Thoracic aorta (tissue), 2 donors: ENCODE data around the gene OSBP2. TPM values are rescaled to one million over a fixed set of nuclear protein-coding genes. Genes with fewer than 3 reads are reported as not detected.

Experiments used
- ATAC-seq: fragments of 150-250 bp; one replicate; pipeline ENCODE4 v1.8.0; 2017; ENCODE audit warnings: low read depth; ENCODE audit not compliant: insufficient number of reproducible peaks, low FRiP score
- DNase-seq: peaks from one replicate; pipeline ENCODE4 v3.0.0-alpha.2; 2020; ENCODE audit warnings: low spot score
- H3K27ac ChIP-seq, 2 donors: fragments of 200-600 bp; sonication (generic); 1 replicate in 1 of 2; 2 replicates in 1 of 2; pipeline ENCODE4 v1.5.1; 2016; ENCODE audit warnings: mild to moderate bottlenecking in 2 of 2, moderate library complexity in 2 of 2
- H3K27me3 ChIP-seq: fragments of 200-600 bp; sonication (generic); replicated peaks from 2 replicates; pipeline ENCODE4 v1.6.0; 2016; ENCODE audit warnings: mild to moderate bottlenecking; ENCODE audit not compliant: insufficient read depth
- H3K36me3 ChIP-seq: fragments of 200-600 bp; sonication (generic); one replicate; pipeline ENCODE4 v1.5.1; 2016
- H3K4me1 ChIP-seq, 2 donors: fragments of 200-600 bp; sonication (generic); 1 replicate in 1 of 2; 2 replicates in 1 of 2; pipeline versions ENCODE4 v1.5.1 to v1.6.0; 2016; ENCODE audit warnings: low read depth in 2 of 2, mild to moderate bottlenecking in 1 of 2; ENCODE audit not compliant: control insufficient read depth in 1 of 2
- H3K4me3 ChIP-seq: fragments of 200-600 bp; sonication (generic); 2 replicates; pipeline ENCODE4 v1.5.1; 2016; ENCODE audit warnings: mild to moderate bottlenecking
- H3K9me3 ChIP-seq: fragments of 200-600 bp; sonication (generic); 2 replicates; pipeline ENCODE4 v1.5.1; 2016
- total RNA-seq, 2 donors: library from RNA; depleted of rRNA; stranded (reverse); fragments of >200 nt; gene quantifications; one replicate each; pipeline versions ENCODE4 v1.1.0 to v1.2.3, GENCODE V29; 2016
- TF ChIP-seq, protein P1 (sequence below): fragments of 200-600 bp; sonication (generic); IDR thresholded peaks from one replicate; pipeline ENCODE4 v1.5.1; 2019; ENCODE audit warnings: antibody characterized with exemption

The OSBP2 gene
- total RNA-seq, 2 donors from 2014 or later: 0.71 to 3.0 TPM

DNA sequence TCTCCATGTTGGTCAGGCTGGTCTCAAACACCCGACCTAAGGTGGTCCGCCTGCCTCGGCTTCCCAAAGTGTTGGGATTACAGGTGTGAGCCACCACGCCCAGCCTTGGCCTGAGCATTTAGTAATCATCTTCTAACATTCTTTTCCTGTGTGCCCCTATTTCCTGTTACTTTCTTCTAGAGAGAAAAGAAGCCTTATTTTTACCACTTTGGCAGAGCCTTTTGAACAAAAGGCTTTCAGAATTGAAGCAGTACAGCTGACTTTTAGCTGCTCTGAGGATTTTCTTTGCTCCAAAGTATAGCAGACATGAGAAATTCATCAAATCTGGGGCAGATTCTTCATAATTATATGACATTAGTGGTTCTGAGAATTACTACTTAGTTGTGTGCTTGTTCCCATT, 260.5 kb downstream of the OSBP2 start:
- DNase-seq: no peak
- no peak for ATAC-seq
- H3K36me3 ChIP-seq: no peaks in the 10 kb centered on the region
- H3K4me1 ChIP-seq: peaks cover under 1 to 33% of the 10 kb centered on the region in 2 donors
- no peak overlapping the region for H3K27ac ChIP-seq
- H3K9me3 ChIP-seq: no peaks in the 10 kb centered on the region
- no peak overlapping the region for H3K4me3 ChIP-seq
- TF ChIP-seq, protein P1, sequence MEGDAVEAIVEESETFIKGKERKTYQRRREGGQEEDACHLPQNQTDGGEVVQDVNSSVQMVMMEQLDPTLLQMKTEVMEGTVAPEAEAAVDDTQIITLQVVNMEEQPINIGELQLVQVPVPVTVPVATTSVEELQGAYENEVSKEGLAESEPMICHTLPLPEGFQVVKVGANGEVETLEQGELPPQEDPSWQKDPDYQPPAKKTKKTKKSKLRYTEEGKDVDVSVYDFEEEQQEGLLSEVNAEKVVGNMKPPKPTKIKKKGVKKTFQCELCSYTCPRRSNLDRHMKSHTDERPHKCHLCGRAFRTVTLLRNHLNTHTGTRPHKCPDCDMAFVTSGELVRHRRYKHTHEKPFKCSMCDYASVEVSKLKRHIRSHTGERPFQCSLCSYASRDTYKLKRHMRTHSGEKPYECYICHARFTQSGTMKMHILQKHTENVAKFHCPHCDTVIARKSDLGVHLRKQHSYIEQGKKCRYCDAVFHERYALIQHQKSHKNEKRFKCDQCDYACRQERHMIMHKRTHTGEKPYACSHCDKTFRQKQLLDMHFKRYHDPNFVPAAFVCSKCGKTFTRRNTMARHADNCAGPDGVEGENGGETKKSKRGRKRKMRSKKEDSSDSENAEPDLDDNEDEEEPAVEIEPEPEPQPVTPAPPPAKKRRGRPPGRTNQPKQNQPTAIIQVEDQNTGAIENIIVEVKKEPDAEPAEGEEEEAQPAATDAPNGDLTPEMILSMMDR: no peak
- no peaks in the 10 kb centered on the region for H3K27me3 ChIP-seq

Other genes with a start within 250 kb of the OSBP2 start
- gene SEC14L3, start 222.9 kb upstream of the OSBP2 start, total RNA-seq: not detected
- not detected for gene SEC14L4, start 189.2 kb upstream of the OSBP2 start, total RNA-seq
- under 1 TPM; 0.27 to 0.56 TPM for gene SEC14L6, start 148.1 kb upstream of the OSBP2 start, total RNA-seq
- 1 to 10 TPM; 1.5 to 2.2 TPM for gene GAL3ST1, start 120.2 kb upstream of the OSBP2 start, total RNA-seq
- 10 to 100 TPM; 30.5 to 58.6 TPM for gene PES1, start 103.0 kb upstream of the OSBP2 start, total RNA-seq
- 10 to 100 TPM; 33.9 to 82.0 TPM for gene TCN2, start 87.7 kb upstream of the OSBP2 start, total RNA-seq
- 10 to 100 TPM; 12.8 to 16.9 TPM for gene SLC35E4, start 59.1 kb upstream of the OSBP2 start, total RNA-seq
- 1 to 10 TPM; 4.1 TPM for gene DUSP18, start 27.0 kb upstream of the OSBP2 start, total RNA-seq